HG03558 (cell line): ENCODE results near the gene LMAN2.
"Not testable (repeated sequence)": the region's sequence is repeated elsewhere in the genome, so short reads cannot be mapped to it uniquely, and the experiment has no call there.

Source experiments
- ATAC-seq: cut with Tn5 transposase; IDR thresholded peaks from one replicate; pipeline ENCODE4 v1.9.1; 2021; ENCODE audit warnings: moderate number of reproducible peaks; ENCODE audit not compliant: unreplicated experiment; ENCODE audit errors: extremely low read depth

Gene LMAN2

GRCh38 chr5:177366528-177367322 is 15.3 kb upstream of the LMAN2 start:
- no peak for ATAC-seq

GRCh38 chr5:177365845-177366527 is 14.5 kb upstream of the LMAN2 start:
- ATAC-seq = no peak

GRCh38 chr5:177364159-177364962 is 12.9 kb upstream of the LMAN2 start:
- ATAC-seq = no peak

- no peak for ATAC-seq
Observed at GRCh38 chr5:177363565-177363964, 12.1 kb upstream of the LMAN2 start.

- no peak for ATAC-seq
Observed at GRCh38 chr5:177362610-177363507, 11.4 kb upstream of the LMAN2 start.

GRCh38 chr5:177362292-177362609 is 10.8 kb upstream of the LMAN2 start:
- no peak for ATAC-seq

GRCh38 chr5:177361418-177362291 is 10.2 kb upstream of the LMAN2 start:
- no peak for ATAC-seq

GRCh38 chr5:177360740-177361139 is 9.3 kb upstream of the LMAN2 start:
- ATAC-seq = not testable (repeated sequence)

- no peak for ATAC-seq
Observed at GRCh38 chr5:177359860-177360259, 8.4 kb upstream of the LMAN2 start.

GRCh38 chr5:177359451-177359851 is 8.0 kb upstream of the LMAN2 start:
- no peak for ATAC-seq

- no peak for ATAC-seq
Observed at GRCh38 chr5:177358370-177358819, 6.9 kb upstream of the LMAN2 start.

GRCh38 chr5:177357459-177358351 is 6.2 kb upstream of the LMAN2 start, which contains the start of gene RGS14:
TSS of gene RGS14 (plus strand) at chr5:177357924. CDS start at chr5:177358025, 101 bp downstream.
- peak; percentile 81 for ATAC-seq

GRCh38 chr5:177357146-177357458 is 5.6 kb upstream of the LMAN2 start:
- ATAC-seq = no peak

- no peak for ATAC-seq
Observed at GRCh38 chr5:177356746-177357145, 5.3 kb upstream of the LMAN2 start.

GRCh38 chr5:177355868-177356168 is 4.3 kb upstream of the LMAN2 start:
- ATAC-seq = no peak

GRCh38 chr5:177355162-177355867 is 3.8 kb upstream of the LMAN2 start:
- no peak for ATAC-seq

- ATAC-seq = no peak
Observed at GRCh38 chr5:177354711-177355110, 3.2 kb upstream of the LMAN2 start.

- ATAC-seq = no peak
Observed at GRCh38 chr5:177354256-177354655, 2.8 kb upstream of the LMAN2 start.
